KMS-11 (cell line): ENCODE results near the gene TMEM179B.
"Not testable (repeated sequence)": the region's sequence is repeated elsewhere in the genome, so short reads cannot be mapped to it uniquely, and the experiment has no call there.

Experiments used
- H2AFZ ChIP-seq: fragments of 200-600 bp; sonication (generic); 2 replicates; pipeline ENCODE4 v1.6.1; 2016; ENCODE audit warnings: antibody characterized with exemption, mixed run types, low read depth
- H3K27ac ChIP-seq: fragments of 200-600 bp; sonication (generic); 2 replicates; pipeline ENCODE4 v1.6.1; 2016; ENCODE audit warnings: mild to moderate bottlenecking, mixed run types
- H3K27me3 ChIP-seq: fragments of 200-600 bp; sonication (generic); 2 replicates; pipeline ENCODE4 v1.6.1; 2017; ENCODE audit warnings: mild to moderate bottlenecking, low read depth, mixed run types, moderate library complexity; ENCODE audit not compliant: insufficient read depth
- H3K36me3 ChIP-seq: fragments of 200-600 bp; sonication (generic); 2 replicates; pipeline ENCODE4 v1.6.1; 2017; ENCODE audit warnings: mild to moderate bottlenecking, mixed run types; ENCODE audit not compliant: insufficient read depth
- H3K4me1 ChIP-seq: fragments of 200-600 bp; sonication (generic); 2 replicates; pipeline ENCODE4 v1.6.1; 2016; ENCODE audit warnings: mild to moderate bottlenecking, low read depth, mixed run types; ENCODE audit not compliant: poor library complexity, severe bottlenecking
- H3K4me2 ChIP-seq: fragments of 200-600 bp; sonication (generic); 2 replicates; pipeline ENCODE4 v1.7.0; 2016; ENCODE audit warnings: mild to moderate bottlenecking, mixed run types
- H3K4me3 ChIP-seq: fragments of 200-600 bp; sonication (generic); IDR thresholded peaks from 2 replicates; pipeline ENCODE4 v1.6.1; 2017; ENCODE audit warnings: low read depth, low read length, mixed read lengths; ENCODE audit not compliant: insufficient read depth
- H3K79me2 ChIP-seq: fragments of 200-600 bp; sonication (generic); 2 replicates; pipeline ENCODE4 v1.6.1; 2016; ENCODE audit warnings: low read depth, mixed run types; ENCODE audit not compliant: insufficient read depth
- H3K9ac ChIP-seq: fragments of 200-600 bp; sonication (generic); 2 replicates; pipeline ENCODE4 v1.6.1; 2016; ENCODE audit warnings: mild to moderate bottlenecking, mixed run types
- H4K20me1 ChIP-seq: fragments of 200-600 bp; sonication (generic); 2 replicates; pipeline ENCODE4 v1.6.1; 2016; ENCODE audit warnings: mild to moderate bottlenecking, mixed run types; ENCODE audit not compliant: insufficient read depth
- CTCF ChIP-seq: fragments of 200-600 bp; sonication (generic); conservative IDR thresholded peaks from 2 replicates; pipeline ENCODE4 v1.6.1; 2017; ENCODE audit warnings: low read depth, mild to moderate bottlenecking, antibody characterized with exemption, low read length, moderate library complexity, mixed read lengths

TMEM179B gene

DNA sequence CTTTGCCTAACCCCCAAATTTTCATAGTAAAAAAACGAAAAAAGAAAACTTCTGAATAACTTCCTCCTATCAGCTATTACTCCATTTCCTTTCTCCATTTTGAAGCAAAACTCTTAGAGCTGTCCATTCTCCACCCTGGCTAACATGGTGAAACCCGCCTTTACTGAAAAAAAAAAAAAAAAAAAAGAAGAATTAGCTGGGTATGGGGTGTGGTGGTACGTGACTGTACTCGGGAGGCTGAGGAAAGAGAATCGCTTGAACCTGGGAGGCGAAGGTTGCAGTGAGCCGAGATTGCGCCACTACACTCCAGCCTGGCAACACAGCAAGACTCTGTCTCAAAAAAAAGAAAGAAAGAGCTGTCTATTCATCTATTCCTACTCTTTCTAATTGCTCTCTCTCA, 29.4 kb downstream of the TMEM179B start:
- no peak overlapping the region for H3K4me2 ChIP-seq
- TF ChIP-seq CTCF, result no peak
- H3K9ac ChIP-seq, result no peak overlapping the region
- H3K4me3 ChIP-seq, result no peak overlapping the region
- 0 out of 2 replicates have a peak, but pooled peaks cover 5% of the 10 kb centered on the region for H3K36me3 ChIP-seq
- H3K79me2 ChIP-seq, result no peaks in the 10 kb centered on the region
- H3K27me3 ChIP-seq, result no peaks in the 10 kb centered on the region
- no peak overlapping the region for H3K27ac ChIP-seq
- H3K4me1 ChIP-seq, result peaks cover 16% of the 10 kb centered on the region
- no peak overlapping the region for H2AFZ ChIP-seq
- no peaks in the 10 kb centered on the region for H4K20me1 ChIP-seq

DNA sequence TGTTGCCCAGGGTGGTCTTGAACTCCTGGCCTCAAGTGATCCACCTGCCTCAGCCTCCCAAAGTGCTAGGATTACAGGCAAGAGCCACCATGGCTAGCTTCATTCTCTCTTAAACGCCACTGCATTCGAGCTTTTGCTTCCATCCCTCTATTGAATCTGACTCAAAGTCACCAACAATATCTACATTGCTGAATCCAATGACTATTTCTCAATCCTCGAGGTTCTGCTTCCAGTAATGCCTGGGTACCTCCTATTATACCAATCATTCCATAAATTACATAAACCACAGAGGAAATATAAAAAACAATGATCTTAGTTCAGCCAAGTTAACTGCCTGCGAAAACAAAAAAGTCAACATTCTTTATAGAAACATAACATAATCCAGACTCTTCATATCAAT, 29.9 kb downstream of the TMEM179B start:
- no peak overlapping the region for H3K4me2 ChIP-seq
- no peak overlapping the region for H3K4me3 ChIP-seq
- H3K36me3 ChIP-seq, result 0 out of 2 replicates have a peak, but pooled peaks cover 5% of the 10 kb centered on the region
- H3K79me2 ChIP-seq, result no peaks in the 10 kb centered on the region
- no peaks in the 10 kb centered on the region for H4K20me1 ChIP-seq
- no peak overlapping the region for H3K9ac ChIP-seq
- no peaks in the 10 kb centered on the region for H3K27me3 ChIP-seq
- TF ChIP-seq CTCF, result no peak
- H3K27ac ChIP-seq, result no peak overlapping the region
- no peak overlapping the region for H2AFZ ChIP-seq
- H3K4me1 ChIP-seq, result peaks cover 16% of the 10 kb centered on the region

DNA sequence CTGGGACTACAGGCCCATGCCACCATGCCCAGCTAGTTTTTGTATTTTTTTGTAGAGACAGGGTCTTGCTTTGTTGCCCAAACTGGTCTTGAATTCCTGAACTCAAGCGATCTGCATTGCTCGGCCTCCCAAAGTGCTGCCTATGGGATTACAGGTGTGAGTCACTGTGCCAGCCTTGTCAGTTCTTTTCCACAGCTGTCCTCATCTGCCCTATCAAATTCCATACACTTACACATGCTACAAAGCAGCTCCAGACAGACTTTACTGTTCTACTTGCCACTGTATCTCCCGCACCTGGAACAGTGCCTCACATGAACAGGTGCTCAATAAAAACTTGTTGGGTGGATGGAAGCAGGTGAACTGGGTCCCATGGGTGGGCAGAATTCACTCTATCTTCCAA, 36.5 kb downstream of the TMEM179B start:
- Histone ChIP-seq H3K27ac (no peak overlapping the region), H3K9ac (no peak overlapping the region), H3K79me2 (peaks cover 4% of the 10 kb centered on the region; the same call in 1 of the 2 replicates), H3K4me3 (no peak overlapping the region), H3K4me2 (no peak overlapping the region), H2AFZ (no peak overlapping the region), H3K4me1 (peaks cover 10% of the 10 kb centered on the region), H4K20me1 (no peaks in the 10 kb centered on the region), H3K36me3 (peaks cover 5% of the 10 kb centered on the region; the same call in 1 of the 2 replicates), H3K27me3 (no peaks in the 10 kb centered on the region)
- TF ChIP-seq CTCF, result no peak

- H3K9ac ChIP-seq, H4K20me1 ChIP-seq, H2AFZ ChIP-seq, H3K27me3 ChIP-seq, H3K4me3 ChIP-seq, H3K27ac ChIP-seq, H3K4me2 ChIP-seq, H3K36me3 ChIP-seq: not testable (repeated sequence)
- Histone ChIP-seq H3K79me2 (peaks cover 30% of the 10 kb centered on the region), H3K4me1 (peaks cover 22% of the 10 kb centered on the region)
Measured at GRCh38 chr11:62828130-62828529, 40.9 kb downstream of the TMEM179B start.

- H3K79me2 ChIP-seq, result peaks cover 40% of the 10 kb centered on the region
Measured at GRCh38 chr11:62830904-62831519, 43.8 kb downstream of the TMEM179B start.

More at GRCh38 chr11:62830904-62831519, 43.8 kb downstream of the TMEM179B start:
- peak overlapping the region; percentile 31 for H3K4me3 ChIP-seq
- H2AFZ ChIP-seq, result peak overlapping the region; percentile 69
- no peaks in the 10 kb centered on the region; the same call in 1 of the 2 replicates for H3K36me3 ChIP-seq
- H4K20me1 ChIP-seq, result no peaks in the 10 kb centered on the region
- no peak for TF ChIP-seq CTCF
- no peaks in the 10 kb centered on the region for H3K27me3 ChIP-seq
- peaks cover 38% of the 10 kb centered on the region for H3K4me1 ChIP-seq
- H3K4me2 ChIP-seq, result peak overlapping the region; percentile 50
- H3K9ac ChIP-seq, result peak overlapping the region; percentile 93
- peak overlapping the region; percentile 80; the same call in 1 of the 2 replicates for H3K27ac ChIP-seq
